GM18502 (cell line): Measurements from ENCODE around the gene KDM8.
A peak's percentile ranks its signal among the peaks of the same experiment; 100 is the strongest.
"Not testable (repeated sequence)": the region's sequence is repeated elsewhere in the genome, so short reads cannot be mapped to it uniquely, and the experiment has no call there.

Source experiments
- ATAC-seq: cut with Tn5 transposase; IDR thresholded peaks from one replicate; pipeline ENCODE4 v1.9.1; 2021; ENCODE audit warnings: mild to moderate bottlenecking; ENCODE audit not compliant: unreplicated experiment, poor library complexity

The KDM8 gene

DNA sequence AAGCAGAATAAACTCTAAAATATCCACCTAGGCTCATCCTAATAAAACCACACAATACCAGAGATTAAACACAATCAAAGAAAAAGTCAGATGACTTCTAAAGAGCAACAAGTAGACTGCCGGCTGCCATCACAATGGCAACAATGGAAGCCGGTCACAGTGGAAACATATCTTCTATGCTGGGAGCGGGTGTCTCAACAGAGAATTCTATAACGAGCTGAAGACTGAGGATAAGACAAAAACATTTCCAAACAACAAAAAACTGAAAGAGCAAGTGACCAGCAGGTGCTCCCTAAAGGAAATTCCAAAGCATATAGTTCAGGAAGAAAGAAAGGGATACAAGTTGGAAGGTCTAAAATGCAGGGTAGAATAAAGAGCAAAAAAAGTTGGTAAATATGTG, 56.4 kb downstream of the KDM8 start:
- ATAC-seq: no peak

DNA sequence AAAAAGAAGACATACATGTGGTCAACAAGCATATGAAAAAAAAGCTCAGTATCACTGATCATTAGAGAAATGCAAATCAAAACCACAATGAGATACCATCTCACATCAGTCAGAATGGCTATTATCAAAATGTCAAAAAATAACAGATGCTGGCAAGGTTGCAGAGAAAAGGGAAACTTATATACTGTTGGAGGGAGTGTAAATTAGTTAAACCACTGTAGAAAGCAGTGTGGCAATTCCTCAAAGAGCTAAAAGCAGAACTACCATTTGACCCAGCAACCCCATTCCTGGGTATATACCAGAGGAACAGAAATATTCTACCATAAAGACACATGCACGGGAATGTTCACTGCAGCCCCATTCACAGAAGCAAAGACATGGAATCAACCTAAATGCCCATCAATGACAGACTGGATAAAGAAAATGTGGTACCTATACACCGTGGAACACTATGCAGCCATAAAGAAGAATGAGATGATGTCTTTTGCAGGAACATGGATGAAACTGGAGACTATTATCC, 59.6 kb downstream of the KDM8 start:
- ATAC-seq: not testable (repeated sequence)

- no peak for ATAC-seq
These were observed 60.8 kb downstream of the KDM8 start for GRCh38 chr16:27264151-27264550.

- ATAC-seq: no peak
These were observed 62.7 kb downstream of the KDM8 start for GRCh38 chr16:27265982-27266381.

DNA sequence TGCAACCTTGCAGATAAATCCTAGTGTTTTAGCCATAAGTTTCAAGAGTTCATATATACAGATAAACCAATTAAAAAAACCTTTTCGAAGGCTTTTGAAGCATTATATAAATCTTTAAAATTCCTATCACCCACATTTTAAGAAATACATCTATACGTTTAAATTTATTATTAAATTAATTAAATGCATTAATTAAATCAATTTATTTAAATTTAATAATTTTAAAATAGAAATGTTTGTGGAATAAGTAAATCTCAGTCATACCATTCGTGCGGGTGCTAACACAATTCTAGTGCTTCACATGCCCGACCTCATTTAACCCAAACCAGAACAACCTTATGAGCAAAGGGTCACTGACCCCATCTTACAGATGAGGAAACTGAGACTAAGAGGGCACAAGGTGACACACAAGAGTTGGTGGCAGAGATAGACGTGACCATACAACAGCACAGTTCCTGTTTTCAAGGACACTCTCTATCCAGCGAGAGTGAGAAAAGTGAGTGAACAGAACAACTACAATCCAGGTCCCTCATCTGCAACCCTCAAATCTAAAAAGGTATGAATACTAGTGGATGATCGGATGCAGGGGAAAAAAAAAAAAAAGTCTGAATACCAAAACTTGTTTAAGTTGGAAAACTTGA, 63.8 kb downstream of the KDM8 start:
- no peak for ATAC-seq

GRCh38 chr16:27268376-27269299, 65.3 kb downstream of the KDM8 start, which contains the start of gene NSMCE1:
TSS of gene NSMCE1 (minus strand) at chr16:27268772. CDS start at chr16:27257570, 11,202 bp downstream.
- peak; percentile 92 for ATAC-seq

- ATAC-seq: no peak
These were observed 66.2 kb downstream of the KDM8 start for GRCh38 chr16:27269300-27270150.

GRCh38 chr16:27270349-27270748, 67.0 kb downstream of the KDM8 start:
- ATAC-seq: no peak
